Gastroesophageal sphincter (tissue), 4 donors: Measurements from ENCODE around the gene ACSF3. TPM values are rescaled to one million over a fixed set of nuclear protein-coding genes. Genes with fewer than 3 reads are reported as not detected.

Experiments used
- ATAC-seq: fragments of 150-250 bp; one replicate; pipeline ENCODE4 v1.9.1; 2016; ENCODE audit warnings: mild to moderate bottlenecking, moderate library complexity
- H3K27ac ChIP-seq, 4 donors: fragments of 200-600 bp; sonication (generic) in 3 of 4; 1 replicate in 3 of 4; 2 replicates in 1 of 4; pipeline ENCODE4 v1.5.1; 2016 to 2019
- H3K27me3 ChIP-seq: fragments of 200-600 bp; sonication (generic); one replicate; pipeline ENCODE4 v1.5.1; 2019
- H3K36me3 ChIP-seq, 2 donors: fragments of 200-600 bp; sonication (generic); one replicate each; pipeline ENCODE4 v1.5.1; 2019; ENCODE audit warnings: control low read depth in 1 of 2
- H3K4me1 ChIP-seq, 3 donors: fragments of 200-600 bp; sonication (generic); 1 replicate in 2 of 3; 2 replicates in 1 of 3; pipeline ENCODE4 v1.5.1; 2016 to 2019; ENCODE audit warnings: control low read depth in 2 of 3
- H3K4me3 ChIP-seq, 2 donors: fragments of 200-600 bp; sonication (generic); one replicate each; pipeline ENCODE4 v1.5.1; 2019; ENCODE audit warnings: mild to moderate bottlenecking in 1 of 2, moderate library complexity in 1 of 2
- H3K9me3 ChIP-seq, 3 donors: fragments of 200-600 bp; sonication (generic); one replicate each; pipeline ENCODE4 v1.5.1; 2017 to 2019; ENCODE audit warnings: control low read depth in 2 of 3
- EP300 ChIP-seq: sonication (generic); formaldehyde crosslinking; IDR thresholded peaks from one replicate; pipeline ENCODE4 v1.6.1; 2017; ENCODE audit warnings: antibody characterized with exemption, mild to moderate bottlenecking
- POLR2A ChIP-seq, 2 donors: fragments of 450-650 bp; IDR thresholded peaks; one replicate each; pipeline ENCODE4 v1.6.1; 2017; ENCODE audit warnings: antibody characterized with exemption in 2 of 2, mild to moderate bottlenecking in 2 of 2, moderate library complexity in 1 of 2
- POLR2AphosphoS5 ChIP-seq: sonication (generic); formaldehyde crosslinking; IDR thresholded peaks from one replicate; pipeline ENCODE4 v1.6.1; 2017; ENCODE audit warnings: antibody characterized with exemption
- WGBS, 2 donors: methylation state at CpG; one replicate each; pipeline ENCODE4 v1.1.5; 2018; ENCODE audit warnings: low coverage in 1 of 2; 5-methylcytosine and 5-hydroxymethylcytosine counted together
- total RNA-seq, 4 donors: library from RNA; depleted of rRNA; stranded (reverse); fragments of >200 nt; gene quantifications; one replicate each; pipeline ENCODE4 v1.1.0, GENCODE V29; 2016
- TF ChIP-seq, protein P1 (sequence below), 4 experiments: fragments of 200-600 bp in 2 of 4; fragments of 450-650 bp in 2 of 4; sonication (generic) in 1 of 4; IDR thresholded peaks; one replicate each; pipeline ENCODE4 v1.5.1; 2017 to 2019; ENCODE audit warnings: antibody characterized with exemption in 4 of 4, mild to moderate bottlenecking in 2 of 4, moderate library complexity in 2 of 4

The ACSF3 gene
- total RNA-seq, 4 donors from 2014 or later, result 14.5 to 33.8 (median 28.8) TPM

DNA sequence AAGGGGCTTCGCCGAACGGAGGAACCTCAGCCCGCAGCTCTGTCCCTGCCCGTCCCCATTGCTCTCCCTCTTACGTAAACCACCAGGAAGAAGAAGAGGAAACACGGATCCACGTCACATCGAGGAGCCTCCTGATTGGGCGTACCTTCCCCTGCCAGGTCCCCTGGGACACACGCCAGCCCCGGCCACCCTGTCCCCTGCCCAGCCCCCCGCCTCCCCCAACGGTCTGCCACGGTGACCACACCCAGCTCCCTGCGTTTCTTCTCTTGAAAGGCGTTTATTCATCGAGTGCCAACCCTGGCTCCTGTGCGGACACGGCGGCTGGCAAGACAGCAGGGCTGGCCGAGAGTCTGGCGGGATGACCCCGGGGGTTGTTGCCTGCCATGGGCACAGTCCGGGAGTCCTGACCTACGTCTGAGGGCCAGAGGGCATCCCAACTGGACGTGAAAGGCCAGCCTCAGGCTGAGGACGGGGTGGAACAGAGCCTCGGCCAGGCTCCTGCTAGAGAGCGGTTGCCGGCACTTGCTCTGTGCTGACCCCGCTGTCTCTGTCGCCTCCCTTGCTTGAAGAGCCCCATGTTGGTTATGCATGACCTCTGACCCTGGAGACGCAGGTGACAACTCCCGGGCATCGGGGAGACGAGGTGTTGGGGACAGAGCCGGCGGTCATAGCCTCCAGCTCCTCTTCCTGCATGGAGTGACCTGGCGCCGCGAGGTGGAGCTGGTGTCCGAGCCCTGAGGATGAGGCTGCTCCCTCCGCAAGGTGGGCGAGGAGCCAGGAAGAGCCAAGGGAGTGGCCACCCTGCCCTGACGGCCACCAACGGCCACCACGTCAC is 40.5 kb upstream of the ACSF3 start:
- no peak overlapping the region for H3K27ac ChIP-seq

DNA sequence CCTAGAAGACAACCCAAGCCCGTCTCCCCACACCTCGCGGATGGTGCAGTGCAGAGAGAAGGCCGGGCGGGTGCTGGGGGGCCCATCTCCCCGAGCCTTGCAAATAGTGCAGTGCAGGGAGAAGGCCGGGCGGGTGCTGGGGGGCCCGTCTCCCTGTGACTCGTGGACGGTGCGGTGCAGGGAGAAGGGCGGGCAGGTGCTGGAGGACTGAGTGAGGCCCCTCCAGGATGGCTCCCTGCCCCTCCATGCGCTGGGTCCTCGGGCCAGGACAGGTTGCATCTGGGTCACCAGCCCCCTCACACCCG is 40.0 kb upstream of the ACSF3 start:
- Histone ChIP-seq H3K9me3 (no peaks in the 10 kb centered on the region), H3K36me3 (no peaks in the 10 kb centered on the region), H3K4me3 (no peak overlapping the region), H3K27ac (no peak overlapping the region), H3K27me3 (peaks cover 98% of the 10 kb centered on the region), H3K4me1 (no peaks in the 10 kb centered on the region)
- no peak for ATAC-seq
- no CpG with 5 or more reads among the region's 16 CpGs for WGBS, 2 donors
- TF ChIP-seq POLR2A (IDR thresholded peaks at IDR 0.05), result no peak
- TF ChIP-seq EP300, result no peak
- TF ChIP-seq, protein P1, sequence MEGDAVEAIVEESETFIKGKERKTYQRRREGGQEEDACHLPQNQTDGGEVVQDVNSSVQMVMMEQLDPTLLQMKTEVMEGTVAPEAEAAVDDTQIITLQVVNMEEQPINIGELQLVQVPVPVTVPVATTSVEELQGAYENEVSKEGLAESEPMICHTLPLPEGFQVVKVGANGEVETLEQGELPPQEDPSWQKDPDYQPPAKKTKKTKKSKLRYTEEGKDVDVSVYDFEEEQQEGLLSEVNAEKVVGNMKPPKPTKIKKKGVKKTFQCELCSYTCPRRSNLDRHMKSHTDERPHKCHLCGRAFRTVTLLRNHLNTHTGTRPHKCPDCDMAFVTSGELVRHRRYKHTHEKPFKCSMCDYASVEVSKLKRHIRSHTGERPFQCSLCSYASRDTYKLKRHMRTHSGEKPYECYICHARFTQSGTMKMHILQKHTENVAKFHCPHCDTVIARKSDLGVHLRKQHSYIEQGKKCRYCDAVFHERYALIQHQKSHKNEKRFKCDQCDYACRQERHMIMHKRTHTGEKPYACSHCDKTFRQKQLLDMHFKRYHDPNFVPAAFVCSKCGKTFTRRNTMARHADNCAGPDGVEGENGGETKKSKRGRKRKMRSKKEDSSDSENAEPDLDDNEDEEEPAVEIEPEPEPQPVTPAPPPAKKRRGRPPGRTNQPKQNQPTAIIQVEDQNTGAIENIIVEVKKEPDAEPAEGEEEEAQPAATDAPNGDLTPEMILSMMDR (IDR thresholded peaks at IDR 0.05), result no peak
- TF ChIP-seq POLR2AphosphoS5, result no peak

More for the DNA sequence above, 40.5 kb upstream of the ACSF3 start:
- Histone ChIP-seq H3K4me1 (no peaks in the 10 kb centered on the region), H3K9me3 (no peaks in the 10 kb centered on the region), H3K4me3 (peak overlapping the region in 1 of 2 donors; percentile 22), H3K36me3 (no peaks in the 10 kb centered on the region), H3K27me3 (peaks cover 98% of the 10 kb centered on the region)
- WGBS, 2 donors, result 58% methylated on average over 4 to 6 of the region's 48 CpGs
- TF ChIP-seq, protein P1 (IDR thresholded peaks at IDR 0.05), result no peak
- TF ChIP-seq EP300, result no peak
- TF ChIP-seq POLR2AphosphoS5, result no peak
- TF ChIP-seq POLR2A (IDR thresholded peaks at IDR 0.05), result no peak
- no peak for ATAC-seq

DNA sequence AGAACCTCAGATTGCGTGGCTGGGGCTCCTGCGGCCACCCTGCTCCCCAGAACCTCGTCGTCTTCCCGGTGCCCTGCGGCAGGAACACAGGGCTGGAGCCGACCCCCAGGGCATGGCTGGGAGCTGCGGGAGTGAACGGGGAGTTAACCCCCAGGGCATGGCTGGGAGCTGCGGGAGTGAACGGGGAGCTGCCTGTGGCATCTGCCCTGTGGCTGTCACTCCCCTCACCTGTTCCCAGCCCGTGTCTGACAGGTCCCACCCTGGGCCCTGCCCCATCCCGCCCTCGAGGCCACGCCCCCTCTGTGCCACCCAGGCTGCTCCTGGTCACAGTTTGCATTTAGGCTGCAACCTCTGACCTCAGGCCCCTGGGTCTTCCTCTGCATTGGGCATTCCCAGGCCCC is 39.4 kb upstream of the ACSF3 start:
- Histone ChIP-seq H3K4me1 (no peaks in the 10 kb centered on the region), H3K27ac (no peak overlapping the region), H3K36me3 (no peaks in the 10 kb centered on the region), H3K9me3 (no peaks in the 10 kb centered on the region), H3K4me3 (no peak overlapping the region), H3K27me3 (peaks cover 98% of the 10 kb centered on the region)
- no peak for TF ChIP-seq POLR2A (IDR thresholded peaks at IDR 0.05)
- no peak for TF ChIP-seq POLR2AphosphoS5
- TF ChIP-seq, protein P1 (IDR thresholded peaks at IDR 0.05), result no peak
- TF ChIP-seq EP300, result no peak
- ATAC-seq, result no peak
- no CpG with 5 or more reads among the region's 15 CpGs for WGBS, 2 donors

DNA sequence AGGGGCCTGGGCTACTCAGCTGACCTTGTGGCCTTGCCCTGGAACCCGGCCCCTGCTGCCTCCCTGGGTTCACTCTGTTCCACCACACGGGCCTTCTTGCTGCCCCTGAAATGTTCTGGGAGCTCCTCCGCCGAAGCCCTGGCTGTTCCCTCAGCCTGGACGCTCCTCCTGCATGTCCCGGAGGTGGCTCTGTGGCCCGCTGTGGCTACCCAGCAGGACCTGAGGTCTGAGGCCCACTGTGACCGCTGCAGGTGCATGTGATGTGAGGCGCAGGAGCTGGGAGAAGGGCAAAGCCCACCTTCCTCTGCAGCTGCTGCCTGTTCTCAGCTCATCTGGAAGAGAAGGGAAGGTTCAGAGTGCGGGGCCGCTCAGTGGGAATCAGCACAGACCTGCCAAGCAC is 38.9 kb upstream of the ACSF3 start:
- ATAC-seq, result no peak
- H3K4me1 ChIP-seq, result no peaks in the 10 kb centered on the region
- TF ChIP-seq EP300, result no peak
- no peak for TF ChIP-seq POLR2AphosphoS5
- TF ChIP-seq, protein P1 (IDR thresholded peaks at IDR 0.05), result no peak
- no peak for TF ChIP-seq POLR2A (IDR thresholded peaks at IDR 0.05)
- no peaks in the 10 kb centered on the region for H3K9me3 ChIP-seq
- no peaks in the 10 kb centered on the region for H3K36me3 ChIP-seq
- H3K27me3 ChIP-seq, result peaks cover 96% of the 10 kb centered on the region
- H3K27ac ChIP-seq, result no peak overlapping the region
- no CpG with 5 or more reads among the region's 11 CpGs for WGBS, 2 donors
- no peak overlapping the region for H3K4me3 ChIP-seq

DNA sequence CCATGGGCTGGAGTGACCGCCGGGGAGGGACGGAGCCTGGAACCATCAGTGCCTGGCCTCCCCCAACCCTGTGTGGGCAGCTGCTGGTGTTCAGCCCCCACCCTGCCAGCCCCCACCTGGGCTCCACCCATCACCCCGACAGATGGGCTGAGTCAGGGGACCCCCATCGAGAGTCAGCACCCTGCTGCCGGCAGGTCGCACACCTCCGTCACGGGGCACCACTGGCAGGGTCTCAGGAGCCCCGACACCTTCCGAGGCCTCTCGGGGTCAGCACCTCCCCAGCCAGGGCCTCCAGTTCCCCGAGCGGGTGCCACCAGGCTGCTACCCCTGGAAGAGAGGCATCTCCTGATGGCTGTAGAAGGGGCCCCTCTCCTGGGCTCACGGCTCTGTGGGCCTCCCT is 38.3 kb upstream of the ACSF3 start:
- ATAC-seq, result no peak
- Histone ChIP-seq H3K27me3 (peaks cover 90% of the 10 kb centered on the region), H3K4me1 (no peaks in the 10 kb centered on the region), H3K4me3 (no peak overlapping the region), H3K9me3 (no peaks in the 10 kb centered on the region), H3K36me3 (no peaks in the 10 kb centered on the region), H3K27ac (no peak overlapping the region)
- no peak for TF ChIP-seq POLR2AphosphoS5
- TF ChIP-seq POLR2A (IDR thresholded peaks at IDR 0.05), result no peak
- TF ChIP-seq, protein P1 (IDR thresholded peaks at IDR 0.05), result no peak
- no peak for TF ChIP-seq EP300
- no CpG with 5 or more reads among the region's 15 CpGs for WGBS, 2 donors
